MM.1S (cell line): Measurements from ENCODE around the gene ANKRD2.

Source experiments
- CTCF ChIP-seq: fragments of 300-600 bp; sonication (generic); IDR thresholded peaks from 2 replicates; pipeline ENCODE4 v1.5.1; 2016; ENCODE audit warnings: antibody characterized with exemption, low read length, mixed read lengths
- EZH2 ChIP-seq: fragments of 300-600 bp; sonication (generic); optimal IDR thresholded peaks from 2 replicates; pipeline ENCODE3; 2017; ENCODE audit warnings: low read depth, mild to moderate bottlenecking, antibody characterized with exemption, low read length, mixed read lengths
- EZH2phosphoT487 ChIP-seq: fragments of 300-600 bp; sonication (generic); IDR thresholded peaks from 2 replicates; pipeline ENCODE4 v1.6.1; 2018; ENCODE audit warnings: antibody characterized with exemption, low read length

- no peak for TF ChIP-seq CTCF
- no peak for TF ChIP-seq EZH2phosphoT487
- no peak for TF ChIP-seq EZH2
These were observed 30.2 kb upstream of the ANKRD2 start for GRCh38 chr10:97542169-97543024.
